CD14-positive monocyte (primary cell): ENCODE measurements around the gene EYS. TPM values are rescaled to one million over a fixed set of nuclear protein-coding genes. Genes with fewer than 3 reads are reported as not detected.

Experiments
- DNase-seq, 3 donors: peaks; one replicate each; pipeline ENCODE4 v3.0.0-alpha.2; 2011 to 2022
- H2AFZ ChIP-seq: 2 replicates; pipeline ENCODE4 v1.6.0; 2012; ENCODE audit warnings: mild to moderate bottlenecking, low read depth, low read length, inconsistent platforms; ENCODE audit not compliant: insufficient read depth, poor library complexity, severe bottlenecking
- H3K27ac ChIP-seq, 2 donors: 1 replicate in 1 of 2; 2 replicates in 1 of 2; pipeline ENCODE4 v1.5.1; 2012 to 2013; ENCODE audit warnings: low read length in 2 of 2, control low read depth in 1 of 2, inconsistent platforms in 1 of 2, low read depth in 1 of 2, mild to moderate bottlenecking in 1 of 2
- H3K27me3 ChIP-seq, 2 donors: one replicate each; pipeline versions ENCODE4 v1.6.0 to v1.6.1; 2011 to 2013; ENCODE audit warnings: low read length in 2 of 2; ENCODE audit not compliant: control insufficient read depth in 2 of 2, insufficient read depth in 2 of 2
- H3K36me3 ChIP-seq, 2 donors: replicated peaks in 1 of 2; 1 replicate in 1 of 2; 2 replicates in 1 of 2; pipeline versions ENCODE4 v1.5.1 to v1.6.1; 2012 to 2013; ENCODE audit warnings: low read length in 2 of 2, control low read depth in 1 of 2, inconsistent platforms in 1 of 2, mild to moderate bottlenecking in 1 of 2; ENCODE audit not compliant: insufficient read depth in 2 of 2, control insufficient read depth in 1 of 2
- H3K4me1 ChIP-seq, 2 donors: 1 replicate in 1 of 2; 2 replicates in 1 of 2; pipeline versions ENCODE4 v1.5.1 to v1.6.1; 2012 to 2013; ENCODE audit warnings: low read length in 2 of 2, control low read depth in 1 of 2, inconsistent platforms in 1 of 2, mild to moderate bottlenecking in 1 of 2, moderate library complexity in 1 of 2; ENCODE audit not compliant: insufficient read depth in 2 of 2, control insufficient read depth in 1 of 2
- H3K4me2 ChIP-seq: replicated peaks from 2 replicates; pipeline ENCODE3; 2012; ENCODE audit warnings: low read length, moderate library complexity, mild to moderate bottlenecking; ENCODE audit not compliant: poor library complexity, severe bottlenecking; ENCODE audit errors: extremely low read depth
- H3K4me3 ChIP-seq, 3 experiments: fragments of 200-600 bp in 1 of 3; sonication (generic) in 1 of 3; replicated peaks in 1 of 3; 1 replicate in 2 of 3; 2 replicates in 1 of 3; pipeline ENCODE4 v1.5.1; 2011 to 2013; ENCODE audit warnings: low read length in 3 of 3, mild to moderate bottlenecking in 3 of 3, control low read depth in 2 of 3, low read depth in 2 of 3, inconsistent platforms in 1 of 3, moderate library complexity in 1 of 3
- H3K79me2 ChIP-seq: 2 replicates; pipeline ENCODE4 v1.6.0; 2012; ENCODE audit warnings: mild to moderate bottlenecking, control low read depth, inconsistent platforms, low read length, moderate library complexity; ENCODE audit not compliant: insufficient read depth
- H3K9ac ChIP-seq: 2 replicates; pipeline ENCODE4 v1.6.0; 2017; ENCODE audit warnings: low read length, mild to moderate bottlenecking; ENCODE audit not compliant: insufficient read depth, poor library complexity, severe bottlenecking
- H3K9me3 ChIP-seq, 2 donors: replicated peaks in 1 of 2; 1 replicate in 1 of 2; 2 replicates in 1 of 2; pipeline versions ENCODE4 v1.5.1 to v1.6.1; 2012 to 2013; ENCODE audit warnings: low read length in 2 of 2, control low read depth in 1 of 2; ENCODE audit not compliant: control insufficient read depth in 1 of 2, insufficient read depth in 1 of 2
- H4K20me1 ChIP-seq: 2 replicates; pipeline ENCODE4 v1.6.0; 2012; ENCODE audit warnings: mild to moderate bottlenecking, low read length, control low read depth, moderate library complexity; ENCODE audit not compliant: insufficient read depth
- H3K27ac Mint-ChIP-seq, 7 donors: one replicate each; pipeline ENCODE4 v1.8.0; 2020; ENCODE audit warnings: mild to moderate bottlenecking in 7 of 7, mixed read lengths in 7 of 7, moderate library complexity in 6 of 7, inconsistent platforms in 2 of 7
- H3K27me3 Mint-ChIP-seq, 3 donors: one replicate each; pipeline ENCODE4 v1.8.0; 2021 to 2022; ENCODE audit warnings: low read depth in 3 of 3, mild to moderate bottlenecking in 3 of 3, mixed read lengths in 3 of 3, moderate library complexity in 3 of 3, inconsistent platforms in 1 of 3
- H3K36me3 Mint-ChIP-seq, 2 donors: one replicate each; pipeline ENCODE4 v1.8.0; 2020; ENCODE audit warnings: mixed read lengths in 2 of 2, inconsistent platforms in 1 of 2, mild to moderate bottlenecking in 1 of 2
- H3K4me1 Mint-ChIP-seq: one replicate; pipeline ENCODE4 v1.8.0; 2020; ENCODE audit warnings: mild to moderate bottlenecking, mixed read lengths
- H3K4me3 Mint-ChIP-seq, 2 donors: one replicate each; pipeline ENCODE4 v1.8.0; 2020; ENCODE audit warnings: mild to moderate bottlenecking in 2 of 2, mixed read lengths in 2 of 2, moderate library complexity in 1 of 2
- H3K9me3 Mint-ChIP-seq, 7 donors: one replicate each; pipeline ENCODE4 v1.8.0; 2020 to 2022; ENCODE audit warnings: mixed read lengths in 7 of 7, mild to moderate bottlenecking in 6 of 7, moderate library complexity in 6 of 7, inconsistent platforms in 2 of 7
- WGBS: methylation state at CpG from one replicate; pipeline ENCODE4 v1.1.5; 2013; ENCODE audit warnings: missing lambda C conversion rate; ENCODE audit not compliant: insufficient coverage; 5-methylcytosine and 5-hydroxymethylcytosine counted together
- intact Hi-C, 2 donors: fragments of 100-400 bp; cut with micrococcal nuclease; formaldehyde crosslinking; loops; one replicate each; pipeline versions ENCODE4 v1.15.0 to v1.15.1; 2023
- polyA plus RNA-seq, 3 donors: library from polyadenylated mRNA; depleted of rRNA in 1 of 3; unstranded in 2 of 3; stranded (reverse) in 1 of 3; fragments of 300-500 nt in 2 of 3; fragments of >200 nt in 1 of 3; fragmentation: Illumina TruSeq in 2 of 3; gene quantifications; 1 replicate in 2 of 3; 2 replicates in 1 of 3; pipeline ENCODE4 v1.2.3, GENCODE V29; 2012 to 2021
- TF ChIP-seq, protein P1 (sequence below): fragments of 200-600 bp; IDR thresholded peaks from one replicate; pipeline ENCODE4 v1.8.0; 2022; ENCODE audit warnings: antibody characterized with exemption, mild to moderate bottlenecking

The EYS gene
- polyA plus RNA-seq, 3 donors, result 0.01 to 0.03 TPM; not detected in 1

DNA sequence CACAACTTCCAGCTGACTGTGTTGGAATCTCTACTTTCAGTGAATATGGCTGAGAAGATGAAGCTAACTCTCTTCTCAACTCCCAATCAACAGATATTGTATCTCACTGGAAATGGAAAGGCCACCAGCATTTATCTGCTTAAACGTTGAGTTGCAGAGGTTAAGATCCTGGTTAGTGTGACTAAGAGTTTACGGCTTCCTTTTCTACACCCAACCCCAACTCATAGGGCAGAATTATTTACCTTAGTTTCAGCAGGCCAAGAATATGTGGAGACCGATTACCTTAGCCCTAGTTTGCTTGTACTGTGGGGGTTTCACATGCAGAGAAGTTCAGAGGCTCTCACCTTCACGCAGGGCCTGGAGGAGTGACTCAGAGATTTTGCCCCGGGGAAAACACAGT, 1026.6 kb downstream of the EYS start:
- H3K4me2 ChIP-seq, result no peak overlapping the region

GRCh38 chr6:64679416-64679815, 1027.6 kb downstream of the EYS start:
- TF ChIP-seq, protein P1, sequence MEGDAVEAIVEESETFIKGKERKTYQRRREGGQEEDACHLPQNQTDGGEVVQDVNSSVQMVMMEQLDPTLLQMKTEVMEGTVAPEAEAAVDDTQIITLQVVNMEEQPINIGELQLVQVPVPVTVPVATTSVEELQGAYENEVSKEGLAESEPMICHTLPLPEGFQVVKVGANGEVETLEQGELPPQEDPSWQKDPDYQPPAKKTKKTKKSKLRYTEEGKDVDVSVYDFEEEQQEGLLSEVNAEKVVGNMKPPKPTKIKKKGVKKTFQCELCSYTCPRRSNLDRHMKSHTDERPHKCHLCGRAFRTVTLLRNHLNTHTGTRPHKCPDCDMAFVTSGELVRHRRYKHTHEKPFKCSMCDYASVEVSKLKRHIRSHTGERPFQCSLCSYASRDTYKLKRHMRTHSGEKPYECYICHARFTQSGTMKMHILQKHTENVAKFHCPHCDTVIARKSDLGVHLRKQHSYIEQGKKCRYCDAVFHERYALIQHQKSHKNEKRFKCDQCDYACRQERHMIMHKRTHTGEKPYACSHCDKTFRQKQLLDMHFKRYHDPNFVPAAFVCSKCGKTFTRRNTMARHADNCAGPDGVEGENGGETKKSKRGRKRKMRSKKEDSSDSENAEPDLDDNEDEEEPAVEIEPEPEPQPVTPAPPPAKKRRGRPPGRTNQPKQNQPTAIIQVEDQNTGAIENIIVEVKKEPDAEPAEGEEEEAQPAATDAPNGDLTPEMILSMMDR, result no peak
- DNase-seq, result no peak
- Mint-ChIP-seq H3K36me3 (no peaks in the 10 kb centered on the region), H3K9me3 (peaks cover 3 to 16% (median 6%) of the 10 kb centered on the region in 7 donors), H3K27me3 (no peaks in the 10 kb centered on the region), H3K4me3 (no peak overlapping the region), H3K27ac (no peak overlapping the region), H3K4me1 (no peaks in the 10 kb centered on the region)
- no peaks in the 10 kb centered on the region for H3K27me3 ChIP-seq
- no peak overlapping the region for H3K4me2 ChIP-seq
- no peak overlapping the region for H2AFZ ChIP-seq
- no peak overlapping the region for H3K27ac ChIP-seq
- no peaks in the 10 kb centered on the region for H3K79me2 ChIP-seq
- no peaks in the 10 kb centered on the region for H3K36me3 ChIP-seq
- intact Hi-C loops, result no loop called here
- H3K9me3 ChIP-seq, result peaks cover 0 to 9% of the 10 kb centered on the region in 2 donors
- H4K20me1 ChIP-seq, result no peaks in the 10 kb centered on the region
- no peaks in the 10 kb centered on the region for H3K4me1 ChIP-seq
- no peak overlapping the region for H3K9ac ChIP-seq
- no peak overlapping the region for H3K4me3 ChIP-seq
- WGBS, result no CpG with 5 or more reads among the region's 2 CpGs

More for the DNA sequence above, 1026.6 kb downstream of the EYS start:
- Histone ChIP-seq H3K9ac (no peak overlapping the region), H3K4me1 (no peaks in the 10 kb centered on the region), H3K9me3 (peaks cover 0 to 9% of the 10 kb centered on the region in 2 donors), H3K27ac (no peak overlapping the region), H4K20me1 (no peaks in the 10 kb centered on the region), H3K36me3 (no peaks in the 10 kb centered on the region), H3K79me2 (no peaks in the 10 kb centered on the region), H3K4me3 (no peak overlapping the region), H2AFZ (no peak overlapping the region), H3K27me3 (no peaks in the 10 kb centered on the region)
- no peaks in the 10 kb centered on the region for H3K27me3 Mint-ChIP-seq
- no CpG with 5 or more reads among the region's 5 CpGs for WGBS
- no peak for DNase-seq
- intact Hi-C loops, result no loop called here
- TF ChIP-seq, protein P1, result no peak
- H3K36me3 Mint-ChIP-seq, result no peaks in the 10 kb centered on the region
- H3K4me3 Mint-ChIP-seq, result no peak overlapping the region
- peaks cover 3 to 16% (median 6%) of the 10 kb centered on the region in 7 donors for H3K9me3 Mint-ChIP-seq
- no peak overlapping the region for H3K27ac Mint-ChIP-seq
- H3K4me1 Mint-ChIP-seq, result no peaks in the 10 kb centered on the region
